GM21825 (cell line): Measurements from ENCODE around the gene METTL4.
"Not testable (repeated sequence)": the region's sequence is repeated elsewhere in the genome, so short reads cannot be mapped to it uniquely, and the experiment has no call there.

Experiments used
- ATAC-seq: cut with Tn5 transposase; IDR thresholded peaks from one replicate; pipeline ENCODE4 v1.9.1; 2021; ENCODE audit warnings: mild to moderate bottlenecking, moderate library complexity; ENCODE audit not compliant: unreplicated experiment

Gene METTL4

DNA sequence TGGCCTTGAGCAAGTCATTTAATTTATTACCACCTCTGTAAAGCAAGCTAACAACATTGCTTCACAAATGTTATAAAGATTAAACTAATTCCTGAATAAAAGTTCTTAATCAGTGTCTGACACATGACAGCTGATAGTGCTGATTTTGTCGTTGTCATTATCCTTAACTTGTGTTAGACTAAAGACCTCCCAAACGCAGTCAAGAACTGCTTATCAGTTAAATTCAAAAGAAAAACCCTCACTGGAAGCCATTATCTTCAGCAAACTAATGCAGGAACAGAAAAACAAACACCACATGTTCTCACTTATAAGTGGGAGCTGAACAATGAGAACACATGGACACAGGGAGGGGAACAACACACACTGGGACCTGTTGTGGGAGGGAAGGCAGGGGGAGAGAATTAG, 46.5 kb downstream of the METTL4 start:
- not testable (repeated sequence) for ATAC-seq

DNA sequence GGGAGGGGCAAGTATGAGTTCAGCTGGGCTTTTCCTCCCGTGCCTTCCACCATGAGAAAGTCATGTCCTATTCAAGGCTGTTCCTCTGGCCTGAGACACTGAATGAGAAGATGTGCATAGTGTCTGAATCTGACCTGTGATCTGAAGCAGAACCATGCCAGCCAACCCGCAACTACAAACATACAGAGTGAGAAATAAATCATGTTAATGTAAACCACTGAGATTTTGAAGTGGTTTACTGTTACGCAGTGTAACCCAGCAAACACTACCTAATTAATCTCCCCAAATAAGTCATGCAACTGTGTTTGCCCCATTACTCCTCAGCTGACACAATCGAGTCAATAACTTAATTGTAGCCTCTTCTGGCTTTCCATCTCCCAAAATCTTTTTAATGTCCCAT, 49.2 kb downstream of the METTL4 start:
- no peak for ATAC-seq

DNA sequence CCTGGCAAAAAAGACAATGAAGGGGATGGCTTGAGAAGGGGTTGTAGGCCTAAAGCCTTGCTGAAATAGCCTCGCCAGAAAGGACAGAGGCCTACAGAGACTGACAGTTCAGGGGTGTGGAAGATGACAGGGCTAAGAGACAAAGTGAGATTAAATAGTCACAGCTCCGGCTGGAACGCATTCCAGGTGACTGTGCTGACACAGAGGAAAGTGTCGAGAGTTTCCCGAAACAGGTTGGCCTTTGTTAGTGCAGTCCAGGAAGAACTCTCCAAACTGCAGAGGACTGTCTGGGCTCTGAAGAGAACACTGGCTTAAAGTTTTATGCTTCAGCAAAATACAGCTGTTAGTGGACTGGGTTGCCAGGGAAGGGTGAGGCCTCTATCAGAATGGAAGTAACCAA, 52.8 kb downstream of the METTL4 start:
- no peak for ATAC-seq

DNA sequence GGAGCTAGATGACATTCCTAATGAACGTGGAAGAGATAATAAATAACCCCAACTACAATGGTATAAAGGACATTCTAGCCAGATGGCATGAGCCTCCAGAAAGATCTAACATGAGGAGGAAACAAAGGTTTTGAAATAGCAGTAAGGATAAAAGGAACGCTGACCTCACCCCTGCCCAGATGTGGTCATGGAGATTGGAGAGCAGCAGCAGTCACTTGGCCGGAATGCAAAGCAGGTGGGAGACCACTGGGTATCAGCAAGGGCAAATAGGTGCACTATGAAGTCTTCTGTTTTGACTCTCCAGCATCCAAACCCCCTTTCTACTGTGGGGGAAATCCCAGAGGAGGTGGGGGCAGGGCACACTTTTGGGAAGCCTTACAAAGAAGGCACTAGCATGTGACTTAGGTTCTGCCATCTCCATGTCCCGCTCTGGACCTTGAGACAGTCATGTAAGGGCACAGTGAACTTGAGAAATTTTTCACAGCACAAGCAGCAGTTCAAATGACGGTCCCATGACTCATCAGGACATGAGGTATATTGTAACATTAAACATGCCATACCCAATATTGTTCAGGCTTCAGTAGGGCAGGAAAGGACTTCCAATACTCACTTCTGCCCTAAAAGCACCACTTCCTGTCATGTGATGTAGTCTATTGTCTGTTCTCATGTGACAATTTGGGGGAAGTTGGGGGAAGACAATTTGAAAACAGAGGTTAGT, 55.2 kb downstream of the METTL4 start:
- peak; percentile 69 for ATAC-seq

DNA sequence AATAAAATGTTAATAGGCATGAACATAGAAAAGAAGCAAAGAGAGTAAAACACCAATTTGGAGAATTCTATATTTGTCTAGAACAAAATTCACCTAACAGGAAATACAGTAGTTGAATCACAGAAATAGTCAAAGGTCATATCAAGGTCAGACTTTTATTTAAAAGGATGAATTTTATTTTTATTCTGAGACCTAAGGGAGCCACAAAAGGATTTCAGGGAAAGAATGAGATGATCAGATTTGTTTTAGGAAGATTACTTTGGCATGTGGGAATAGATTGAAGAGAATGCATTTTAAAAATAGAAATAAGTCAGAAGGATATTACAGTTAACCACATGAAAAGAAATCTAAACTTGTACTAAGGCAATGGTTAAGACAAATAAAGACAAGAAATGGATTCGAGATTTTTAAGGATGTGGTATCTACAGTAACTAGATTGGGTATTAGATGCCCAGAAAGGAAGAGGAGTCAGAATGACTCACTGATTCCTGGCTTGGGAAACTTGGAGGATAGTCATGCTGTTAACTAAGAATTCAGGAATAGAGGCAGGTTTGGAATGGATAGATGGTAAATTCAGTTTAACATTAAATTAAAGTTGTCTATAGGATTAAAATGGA, 56.0 kb downstream of the METTL4 start:
- ATAC-seq, result no peak

DNA sequence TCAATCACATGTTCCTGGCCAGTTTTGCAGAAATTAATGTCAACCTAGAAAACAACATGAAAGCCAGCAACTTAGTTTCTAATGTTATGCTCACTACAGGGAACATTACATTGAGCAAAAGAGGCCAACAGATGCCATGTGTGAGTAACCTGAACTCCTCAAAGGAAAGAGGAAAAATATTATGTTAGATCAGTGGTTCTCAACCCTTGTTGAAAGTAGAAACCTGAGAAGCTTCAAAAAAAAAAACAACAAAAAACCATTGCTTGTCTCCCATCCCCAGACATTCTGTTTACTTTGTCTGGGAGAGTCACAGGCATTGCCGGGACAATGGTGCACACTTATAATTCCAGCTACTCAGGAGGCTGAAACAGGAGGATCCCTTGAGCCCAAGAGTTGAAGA, 57.7 kb downstream of the METTL4 start:
- no peak for ATAC-seq

DNA sequence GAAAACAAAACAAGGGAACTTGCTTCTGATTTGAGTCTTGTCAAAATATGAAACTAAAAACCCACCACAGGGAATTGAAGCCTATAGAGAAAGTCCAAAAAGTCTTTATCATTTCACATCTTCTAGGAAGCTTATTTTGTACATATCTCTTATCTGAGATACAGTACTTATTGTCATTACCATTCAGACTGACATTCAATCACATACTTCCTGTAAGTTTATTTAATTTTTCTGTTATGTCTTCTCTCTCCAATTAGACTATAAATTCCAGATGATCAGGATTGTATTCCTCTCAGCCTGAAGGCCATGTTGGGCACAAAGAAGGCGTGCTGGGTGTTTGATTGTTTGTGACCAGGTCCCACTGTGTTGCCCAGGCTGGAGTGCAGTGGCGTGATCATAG, 59.2 kb downstream of the METTL4 start:
- no peak for ATAC-seq

DNA sequence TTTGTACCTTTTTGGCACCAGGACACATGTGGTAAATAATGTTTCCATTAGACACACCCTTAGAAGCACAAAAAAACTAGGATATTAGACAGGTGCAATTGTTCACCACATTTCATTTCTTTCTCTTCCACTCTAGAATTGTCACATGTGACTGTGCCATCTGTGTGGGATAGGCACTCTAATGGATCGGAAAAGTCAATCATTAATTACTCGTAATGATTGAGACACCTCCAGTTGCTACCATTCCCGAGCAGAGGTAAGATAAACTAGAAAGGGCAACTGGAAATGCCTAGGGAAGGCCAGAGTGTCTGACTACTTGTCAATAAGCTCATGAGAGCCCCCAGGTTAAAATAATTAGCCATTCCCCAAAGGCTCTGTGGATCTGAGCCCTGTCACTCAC, 59.9 kb downstream of the METTL4 start:
- no peak for ATAC-seq

DNA sequence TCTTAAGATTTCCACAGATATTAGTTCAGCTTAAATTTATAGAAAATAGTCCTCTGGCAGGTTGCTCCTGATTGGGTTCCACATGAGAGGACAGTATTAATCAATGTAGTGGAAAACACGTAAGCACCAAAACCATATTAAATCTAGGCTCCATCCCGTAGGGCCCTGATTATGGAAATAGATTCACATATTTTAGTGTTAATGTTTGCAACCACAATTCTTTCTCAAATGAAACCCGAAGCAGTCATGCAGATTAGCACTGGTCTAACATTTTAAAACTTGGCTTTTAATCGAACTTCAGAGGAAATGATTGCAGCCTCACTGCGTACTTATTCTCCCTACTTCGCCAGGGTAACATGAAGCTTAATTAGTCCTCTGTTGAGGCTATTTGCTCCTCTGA, 60.9 kb downstream of the METTL4 start:
- no peak for ATAC-seq

DNA sequence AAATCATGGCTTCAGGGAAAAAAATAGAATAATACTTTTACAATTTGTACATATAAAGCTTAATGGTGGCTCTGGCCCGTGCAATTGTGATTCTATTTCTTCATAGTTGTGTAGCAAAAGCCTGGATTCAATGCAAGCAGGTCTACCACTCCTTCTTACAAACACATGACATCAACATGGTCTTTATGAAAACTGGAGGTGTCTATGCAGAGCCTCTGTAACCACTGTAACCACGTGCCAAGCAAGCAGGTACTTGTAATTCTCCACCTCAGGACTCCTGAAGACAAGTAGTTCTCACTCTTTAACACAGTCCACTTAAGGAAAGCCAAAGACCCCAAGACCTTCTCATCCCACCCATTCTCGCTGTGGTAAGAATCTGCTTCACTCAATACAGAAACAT, 62.6 kb downstream of the METTL4 start:
- ATAC-seq, result no peak

DNA sequence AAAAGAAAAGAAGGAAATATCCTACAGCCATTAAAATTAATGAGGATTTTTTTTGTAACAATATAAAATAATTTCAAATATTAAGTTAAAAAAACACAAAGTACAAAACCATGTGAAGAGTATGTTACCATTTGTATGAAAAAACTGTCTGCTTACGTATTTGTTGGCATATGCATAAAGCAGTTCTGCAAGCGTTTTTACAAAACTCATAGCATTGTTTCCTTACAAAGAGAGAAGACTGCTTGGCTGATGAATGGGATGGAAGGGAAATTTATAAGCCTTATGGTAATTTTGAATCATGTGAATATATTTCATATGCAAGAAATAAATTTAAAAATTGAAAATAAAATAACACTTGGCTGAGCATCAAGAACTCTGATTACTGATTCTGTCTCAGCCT, 63.1 kb downstream of the METTL4 start:
- no peak for ATAC-seq

DNA sequence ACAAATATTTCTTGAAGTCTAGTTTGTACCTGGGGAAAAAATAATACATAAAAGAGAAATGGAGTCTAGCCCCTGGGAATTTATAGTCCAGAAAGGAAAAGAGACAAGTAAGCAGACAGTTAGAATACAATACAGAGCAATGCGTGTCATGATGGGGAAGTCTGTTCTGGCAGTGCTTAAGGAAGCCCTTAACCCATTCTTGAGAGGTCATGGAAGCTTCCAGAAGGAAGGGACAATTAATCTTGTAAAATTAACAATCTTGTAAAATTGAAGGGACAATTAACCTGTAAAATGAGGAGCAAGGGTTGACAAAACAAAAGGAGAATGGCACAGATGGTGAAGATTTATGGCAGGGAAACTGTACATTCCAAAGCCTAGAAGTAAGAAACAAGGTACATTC, 66.7 kb downstream of the METTL4 start:
- no peak for ATAC-seq

DNA sequence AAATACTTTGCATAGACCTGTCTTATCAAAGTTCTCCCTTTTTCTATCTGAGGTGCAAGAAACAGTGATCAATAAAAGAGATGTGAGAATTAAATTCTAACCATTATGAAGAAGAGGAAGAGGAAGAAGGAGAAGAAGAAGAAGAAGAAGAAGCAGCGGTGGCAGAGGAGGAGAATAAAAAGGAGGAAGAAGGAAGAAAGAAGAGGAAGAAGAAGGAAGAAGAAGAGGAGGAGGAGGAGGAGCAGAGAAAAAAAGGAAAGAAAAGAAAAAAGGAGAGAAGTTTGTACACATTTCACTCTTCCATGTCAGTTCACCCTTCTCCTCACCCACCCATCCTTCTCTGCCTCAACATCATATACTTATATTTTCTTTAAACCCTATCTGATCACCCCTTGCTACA, 68.4 kb downstream of the METTL4 start:
- ATAC-seq, result no peak

DNA sequence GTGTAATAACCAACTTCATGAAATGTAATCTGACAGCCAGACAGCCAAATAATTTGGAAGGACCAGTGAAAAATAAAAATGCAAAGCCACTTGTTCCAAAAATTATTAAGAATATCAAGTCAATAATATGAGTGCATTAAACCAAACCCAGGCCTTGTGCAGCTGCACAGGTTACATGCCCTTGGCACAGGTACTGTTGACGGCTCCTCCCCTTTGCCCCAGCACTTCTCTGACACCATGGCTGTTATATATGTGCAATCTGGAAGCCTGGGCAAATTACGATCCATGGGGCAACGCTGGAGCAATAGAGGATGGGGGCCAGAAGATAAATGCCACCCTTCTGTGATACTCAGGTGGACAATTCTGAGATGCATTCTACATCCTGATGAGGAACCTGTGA, 68.9 kb downstream of the METTL4 start:
- ATAC-seq, result no peak

DNA sequence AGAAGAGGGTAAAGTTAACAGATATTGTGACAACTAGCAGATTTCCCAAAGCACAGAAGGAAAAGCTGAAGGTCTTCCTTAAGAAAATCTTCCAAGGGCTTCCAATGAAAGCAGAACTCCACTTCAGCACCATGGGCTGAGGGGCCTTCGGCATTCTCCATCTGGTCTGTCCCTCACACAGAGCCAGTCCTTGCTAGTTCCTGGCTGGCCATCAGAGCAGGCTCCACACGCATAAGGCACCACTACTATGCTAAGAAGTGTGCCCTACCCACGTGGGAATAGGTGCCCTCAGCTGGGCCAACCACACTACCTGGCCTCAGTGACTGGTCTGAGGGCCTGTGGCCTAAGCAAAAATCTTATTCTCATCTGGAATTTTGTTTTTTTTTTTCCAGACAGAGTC, 73.5 kb downstream of the METTL4 start:
- no peak for ATAC-seq

DNA sequence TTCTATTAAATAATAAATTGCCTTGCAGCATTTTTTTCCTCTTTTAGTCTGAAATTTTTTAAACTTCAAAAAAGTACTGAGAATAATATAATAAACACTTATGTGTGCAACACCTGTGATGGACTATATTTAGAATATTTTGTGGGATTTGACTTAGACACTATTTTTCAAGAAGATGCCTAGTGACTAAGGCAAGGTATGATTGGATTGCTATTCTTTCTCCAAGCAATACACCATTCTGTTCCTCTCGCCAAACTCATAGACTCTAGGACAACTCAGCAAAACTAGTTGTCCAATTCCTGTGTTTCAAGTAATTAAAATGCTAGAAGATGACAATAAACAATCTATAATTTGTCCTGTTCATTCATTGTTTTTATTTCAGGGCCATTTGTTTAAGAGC, 75.9 kb downstream of the METTL4 start:
- ATAC-seq, result no peak

DNA sequence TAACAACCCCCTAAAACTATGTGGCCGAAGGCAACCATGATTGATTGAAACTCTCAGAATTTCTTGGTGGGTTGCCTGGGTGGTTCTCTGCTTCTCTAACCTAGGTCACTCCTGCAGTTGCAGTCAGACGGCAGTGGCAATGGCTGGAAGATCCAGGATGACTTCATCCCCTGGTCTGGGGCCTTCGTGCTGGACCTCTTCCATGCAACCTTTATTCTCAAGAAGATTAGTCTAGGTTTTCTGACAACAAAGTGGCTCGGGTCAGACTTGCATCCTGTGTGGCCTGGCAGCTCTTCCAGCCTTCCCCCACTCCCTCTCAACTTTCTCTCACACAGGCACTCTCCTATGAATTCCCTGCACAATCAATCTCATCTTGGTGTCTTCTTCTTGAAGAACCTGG, 76.4 kb downstream of the METTL4 start:
- no peak for ATAC-seq
